T-helper 17 cell (primary cell): Measurements from ENCODE around the gene HIVEP2. TPM values are rescaled to one million over a fixed set of nuclear protein-coding genes. Genes with fewer than 3 reads are reported as not detected.

Experiments used
- ATAC-seq: fragments of 150-1000 bp; cut with Tn5 transposase; 2 replicates; pipeline ENCODE4 v1.10.0; 2021; ENCODE audit warnings: mild to moderate bottlenecking, moderate library complexity
- DNase-seq, 3 donors: peaks; one replicate each; pipeline versions ENCODE4 v3.0.0 to v3.0.0-alpha.2; 2020 to 2021
- H3K9me3 ChIP-seq: one replicate; pipeline ENCODE4 v1.7.0; 2013; ENCODE audit warnings: low read length, mild to moderate bottlenecking; ENCODE audit not compliant: control insufficient read depth, poor library complexity, severe bottlenecking
- H3K27ac Mint-ChIP-seq: one replicate; pipeline ENCODE4 v1.8.0; 2022; ENCODE audit warnings: mild to moderate bottlenecking, moderate library complexity, mixed read lengths
- H3K27me3 Mint-ChIP-seq: one replicate; pipeline ENCODE4 v1.8.0; 2022; ENCODE audit warnings: mixed read lengths
- H3K36me3 Mint-ChIP-seq: one replicate; pipeline ENCODE4 v1.8.0; 2022; ENCODE audit warnings: low read depth, mixed read lengths
- H3K4me1 Mint-ChIP-seq: one replicate; pipeline ENCODE4 v1.8.0; 2022; ENCODE audit warnings: mild to moderate bottlenecking, mixed read lengths
- H3K4me3 Mint-ChIP-seq: one replicate; pipeline ENCODE4 v1.8.0; 2022; ENCODE audit warnings: mild to moderate bottlenecking, moderate library complexity, mixed read lengths
- total RNA-seq, 4 donors: library from RNA in 2 of 4; stranded (reverse) in 2 of 4; gene quantifications; one replicate each; pipeline ENCODE4 v1.2.3 and lab custom pipeline; 2022 to 2026

Gene HIVEP2
- total RNA-seq, 2 donors from 2014 or later, result 73.6 to 78.6 TPM

- H3K9me3 ChIP-seq, result no peaks in the 10 kb centered on the region
- Mint-ChIP-seq H3K27me3 (no peaks in the 10 kb centered on the region), H3K4me3 (peak overlapping the region; percentile 91), H3K27ac (peak overlapping the region; percentile 94), H3K36me3 (peaks cover 3% of the 10 kb centered on the region), H3K4me1 (peaks cover 53% of the 10 kb centered on the region)
- ATAC-seq (no peak), DNase-seq (no peak)
Measured at GRCh38 chr6:142942238-142942637, 2.7 kb downstream of the HIVEP2 start.

GRCh38 chr6:142941018-142941417, 4.0 kb downstream of the HIVEP2 start:
- H3K4me3 Mint-ChIP-seq, result peak overlapping the region; percentile 91
- peaks cover 3% of the 10 kb centered on the region for H3K36me3 Mint-ChIP-seq
- ATAC-seq (no peak), DNase-seq (no peak)
- peaks cover 55% of the 10 kb centered on the region for H3K4me1 Mint-ChIP-seq
- no peaks in the 10 kb centered on the region for H3K27me3 Mint-ChIP-seq
- no peaks in the 10 kb centered on the region for H3K9me3 ChIP-seq
- H3K27ac Mint-ChIP-seq, result peak overlapping the region; percentile 94

GRCh38 chr6:142940487-142940886, 4.5 kb downstream of the HIVEP2 start:
- H3K4me1 Mint-ChIP-seq, result peaks cover 58% of the 10 kb centered on the region
- peak overlapping the region; percentile 94 for H3K27ac Mint-ChIP-seq
- no peaks in the 10 kb centered on the region for H3K9me3 ChIP-seq
- DNase-seq (no peak), ATAC-seq (no peak)
- no peaks in the 10 kb centered on the region for H3K27me3 Mint-ChIP-seq
- H3K36me3 Mint-ChIP-seq, result peaks cover 3% of the 10 kb centered on the region
- H3K4me3 Mint-ChIP-seq, result peak overlapping the region; percentile 91

GRCh38 chr6:142938510-142938909, 6.5 kb downstream of the HIVEP2 start:
- Mint-ChIP-seq H3K27me3 (no peaks in the 10 kb centered on the region), H3K4me1 (peaks cover 68% of the 10 kb centered on the region), H3K27ac (peak overlapping the region; percentile 94), H3K4me3 (peak overlapping the region; percentile 85), H3K36me3 (peaks cover 3% of the 10 kb centered on the region)
- H3K9me3 ChIP-seq, result no peaks in the 10 kb centered on the region
- ATAC-seq (no peak), DNase-seq (no peak)

- H3K36me3 Mint-ChIP-seq, result peaks cover 3% of the 10 kb centered on the region
- peaks cover 68% of the 10 kb centered on the region for H3K4me1 Mint-ChIP-seq
- no peak for ATAC-seq
- peak overlapping the region; percentile 94 for H3K27ac Mint-ChIP-seq
- H3K4me3 Mint-ChIP-seq, result peak overlapping the region; percentile 74
- no peaks in the 10 kb centered on the region for H3K27me3 Mint-ChIP-seq
- no peaks in the 10 kb centered on the region for H3K9me3 ChIP-seq
- no peak for DNase-seq
Measured at GRCh38 chr6:142937986-142938385, 7.0 kb downstream of the HIVEP2 start.

GRCh38 chr6:142935553-142936517, 9.1 kb downstream of the HIVEP2 start:
- ATAC-seq (peak; percentile 57), DNase-seq (peak in 1 of 3 donors; percentile 26)
- peaks cover 69% of the 10 kb centered on the region for H3K4me1 Mint-ChIP-seq
- peak overlapping the region; percentile 94 for H3K27ac Mint-ChIP-seq
- H3K4me3 Mint-ChIP-seq, result peak overlapping the region; percentile 77
- H3K27me3 Mint-ChIP-seq, result no peaks in the 10 kb centered on the region
- no peaks in the 10 kb centered on the region for H3K9me3 ChIP-seq
- peaks cover 3% of the 10 kb centered on the region for H3K36me3 Mint-ChIP-seq

GRCh38 chr6:142934599-142934998, 10.4 kb downstream of the HIVEP2 start:
- DNase-seq (no peak), ATAC-seq (peak; percentile 5)
- Mint-ChIP-seq H3K36me3 (peaks cover 3% of the 10 kb centered on the region), H3K27me3 (no peaks in the 10 kb centered on the region), H3K4me1 (peaks cover 70% of the 10 kb centered on the region), H3K27ac (peak overlapping the region; percentile 94), H3K4me3 (peak overlapping the region; percentile 77)
- H3K9me3 ChIP-seq, result no peaks in the 10 kb centered on the region

- DNase-seq (no peak), ATAC-seq (no peak)
- H3K9me3 ChIP-seq, result no peaks in the 10 kb centered on the region
- peaks cover 65% of the 10 kb centered on the region for H3K4me1 Mint-ChIP-seq
- no peaks in the 10 kb centered on the region for H3K27me3 Mint-ChIP-seq
- peak overlapping the region; percentile 77 for H3K4me3 Mint-ChIP-seq
- peak overlapping the region; percentile 94 for H3K27ac Mint-ChIP-seq
- no peaks in the 10 kb centered on the region for H3K36me3 Mint-ChIP-seq
Measured at GRCh38 chr6:142934106-142934505, 10.9 kb downstream of the HIVEP2 start.

GRCh38 chr6:142933701-142934100, 11.3 kb downstream of the HIVEP2 start:
- DNase-seq (no peak), ATAC-seq (no peak)
- no peaks in the 10 kb centered on the region for H3K36me3 Mint-ChIP-seq
- no peaks in the 10 kb centered on the region for H3K27me3 Mint-ChIP-seq
- H3K4me1 Mint-ChIP-seq, result peaks cover 68% of the 10 kb centered on the region
- peak overlapping the region; percentile 77 for H3K4me3 Mint-ChIP-seq
- peak overlapping the region; percentile 94 for H3K27ac Mint-ChIP-seq
- no peaks in the 10 kb centered on the region for H3K9me3 ChIP-seq

GRCh38 chr6:142932889-142933288, 12.1 kb downstream of the HIVEP2 start:
- H3K4me1 Mint-ChIP-seq, result peaks cover 64% of the 10 kb centered on the region
- H3K27me3 Mint-ChIP-seq, result no peaks in the 10 kb centered on the region
- no peaks in the 10 kb centered on the region for H3K9me3 ChIP-seq
- no peak for DNase-seq
- peak overlapping the region; percentile 94 for H3K27ac Mint-ChIP-seq
- peak overlapping the region; percentile 81 for H3K4me3 Mint-ChIP-seq
- peak; percentile 7 for ATAC-seq
- no peaks in the 10 kb centered on the region for H3K36me3 Mint-ChIP-seq

- H3K4me1 Mint-ChIP-seq, result peaks cover 57% of the 10 kb centered on the region
- H3K36me3 Mint-ChIP-seq, result peaks cover 2% of the 10 kb centered on the region
- no peak for DNase-seq
- H3K27ac Mint-ChIP-seq, result peak overlapping the region; percentile 98
- peak overlapping the region; percentile 78 for H3K4me3 Mint-ChIP-seq
- H3K27me3 Mint-ChIP-seq, result no peaks in the 10 kb centered on the region
- no peaks in the 10 kb centered on the region for H3K9me3 ChIP-seq
- no peak for ATAC-seq
Measured at GRCh38 chr6:142929751-142930358, 15.1 kb downstream of the HIVEP2 start.

GRCh38 chr6:142927904-142928303, 17.1 kb downstream of the HIVEP2 start:
- Mint-ChIP-seq H3K27ac (peak overlapping the region; percentile 98), H3K36me3 (peaks cover 2% of the 10 kb centered on the region), H3K4me3 (peak overlapping the region; percentile 97), H3K4me1 (peaks cover 38% of the 10 kb centered on the region), H3K27me3 (no peaks in the 10 kb centered on the region)
- DNase-seq, result no peak
- ATAC-seq, result peak; percentile 50
- no peaks in the 10 kb centered on the region for H3K9me3 ChIP-seq

GRCh38 chr6:142927271-142927580, 17.8 kb downstream of the HIVEP2 start:
- no peaks in the 10 kb centered on the region for H3K9me3 ChIP-seq
- peaks cover 33% of the 10 kb centered on the region for H3K4me1 Mint-ChIP-seq
- no peaks in the 10 kb centered on the region for H3K27me3 Mint-ChIP-seq
- H3K36me3 Mint-ChIP-seq, result peaks cover 2% of the 10 kb centered on the region
- H3K4me3 Mint-ChIP-seq, result peak overlapping the region; percentile 97
- no peak for ATAC-seq
- peak overlapping the region; percentile 98 for H3K27ac Mint-ChIP-seq
- DNase-seq, result no peak
